Breast epithelium (tissue), 4 donors: ENCODE results near the gene OR11G2. TPM values are rescaled to one million over a fixed set of nuclear protein-coding genes. Genes with fewer than 3 reads are reported as not detected.
"Not testable (repeated sequence)": the region's sequence is repeated elsewhere in the genome, so short reads cannot be mapped to it uniquely, and the experiment has no call there.

Experiments used
- DNase-seq, 2 donors: peaks; one replicate each; pipeline ENCODE4 v3.0.0-alpha.2; 2019; ENCODE audit warnings: low spot score in 2 of 2
- H3K27ac ChIP-seq, 2 donors: fragments of 200-600 bp; sonication (generic) in 1 of 2; one replicate each; pipeline ENCODE4 v1.5.1; 2016 to 2019; ENCODE audit warnings: mild to moderate bottlenecking in 1 of 2
- H3K27me3 ChIP-seq, 2 donors: fragments of 200-600 bp; sonication (generic) in 1 of 2; one replicate each; pipeline versions ENCODE4 v1.5.1 to v1.6.0; 2017 to 2019; ENCODE audit warnings: control low read depth in 1 of 2, mild to moderate bottlenecking in 1 of 2
- H3K36me3 ChIP-seq: fragments of 200-600 bp; one replicate; pipeline ENCODE4 v1.5.1; 2019
- H3K4me1 ChIP-seq, 2 donors: fragments of 200-600 bp; sonication (generic); one replicate each; pipeline ENCODE4 v1.5.1; 2016 to 2019; ENCODE audit warnings: control low read depth in 1 of 2
- H3K4me3 ChIP-seq, 3 donors: fragments of 200-600 bp; sonication (generic); 1 replicate in 2 of 3; 2 replicates in 1 of 3; pipeline ENCODE4 v1.5.1; 2016 to 2019; ENCODE audit warnings: mild to moderate bottlenecking in 3 of 3, moderate library complexity in 2 of 3
- H3K9me3 ChIP-seq, 2 donors: fragments of 200-600 bp; sonication (generic) in 1 of 2; one replicate each; pipeline ENCODE4 v1.5.1; 2016 to 2019; ENCODE audit warnings: control low read depth in 1 of 2
- CTCF ChIP-seq, 3 donors: fragments of 450-650 bp; IDR thresholded peaks; one replicate each; pipeline ENCODE4 v1.5.1; 2016 to 2017; ENCODE audit warnings: antibody characterized with exemption in 3 of 3, mild to moderate bottlenecking in 3 of 3, moderate library complexity in 3 of 3
- POLR2A ChIP-seq: fragments of 450-650 bp; IDR thresholded peaks from one replicate; pipeline ENCODE4 v1.6.1; 2016; ENCODE audit warnings: antibody characterized with exemption, mild to moderate bottlenecking, moderate library complexity
- POLR2AphosphoS5 ChIP-seq, 3 donors: sonication (generic); formaldehyde crosslinking; IDR thresholded peaks; one replicate each; pipeline ENCODE4 v1.6.1; 2017; ENCODE audit warnings: antibody characterized with exemption in 3 of 3
- intact Hi-C: fragments of 100-400 bp; cut with DNase I; formaldehyde crosslinking; loops from one replicate; pipeline ENCODE4 v1.15.1; 2023; ENCODE audit warnings: low total_unique reads
- total RNA-seq, 3 donors: library from RNA; depleted of rRNA; stranded (reverse); fragments of >200 nt; gene quantifications; one replicate each; pipeline ENCODE4 v1.1.0, GENCODE V29; 2016

Gene OR11G2
- total RNA-seq, 3 donors from 2014 or later = not detected

- Histone ChIP-seq H3K4me3 (no peak within 1 kb of the TSS), H3K4me1 (no peaks in the 10 kb centered on the region), H3K27ac (no peak within 1 kb of the TSS), H3K27me3 (no peaks in the 10 kb centered on the region), H3K36me3 (no peaks in the 10 kb centered on the region), H3K9me3 (peaks cover 9 to 12% of the 10 kb centered on the region in 2 donors)
- intact Hi-C loops = no loop called here
- TF ChIP-seq POLR2A (no peak), CTCF (IDR thresholded peaks at IDR 0.05) (no peak), POLR2AphosphoS5 (IDR thresholded peaks at IDR 0.05) (no peak)
- no peak for DNase-seq
These were observed 38.0 kb downstream of the OR11G2 start, which contains the start of gene OR11H7 for GRCh38 chr14:20228681-20229080. Gene OR11H7, plus strand, starts transcription at chr14:20228981.

- H3K36me3 ChIP-seq, H3K4me1 ChIP-seq, H3K9me3 ChIP-seq, H3K27ac ChIP-seq, DNase-seq, H3K27me3 ChIP-seq, H3K4me3 ChIP-seq, intact Hi-C loops: not testable (repeated sequence)
These were observed 44.7 kb downstream of the OR11G2 start for GRCh38 chr14:20235415-20235814.

GRCh38 chr14:20247646-20248246 lies 57.0 kb downstream of the OR11G2 start:
- Histone ChIP-seq H3K36me3 (no peaks in the 10 kb centered on the region), H3K27ac (no peak overlapping the region), H3K9me3 (peaks cover 5 to 12% of the 10 kb centered on the region in 2 donors), H3K4me1 (no peaks in the 10 kb centered on the region), H3K4me3 (no peak overlapping the region), H3K27me3 (no peaks in the 10 kb centered on the region)
- intact Hi-C loops = no loop called here
- no peak for DNase-seq
- no peak for TF ChIP-seq POLR2AphosphoS5 (IDR thresholded peaks at IDR 0.05)
- TF ChIP-seq CTCF (IDR thresholded peaks at IDR 0.05) = no peak
- no peak for TF ChIP-seq POLR2A

Other genes starting within 250 kb of the OR11G2 start
- gene OR4K15, start 215.3 kb upstream of the OR11G2 start, total RNA-seq = not detected
- gene OR4Q2, start 188.7 kb upstream of the OR11G2 start, total RNA-seq = not detected
- gene OR4K14, start 171.6 kb upstream of the OR11G2 start, total RNA-seq = not detected
- not detected for gene OR4K13, start 154.9 kb upstream of the OR11G2 start, total RNA-seq
- not detected for gene OR4L1, start 130.9 kb upstream of the OR11G2 start, total RNA-seq
- not detected for gene OR4K17, start 80.2 kb upstream of the OR11G2 start, total RNA-seq
- gene OR4N5, start 52.1 kb upstream of the OR11G2 start, total RNA-seq = not detected
- not detected for gene OR11H6, start 32.8 kb downstream of the OR11G2 start, total RNA-seq
- gene OR11H7, start 38.1 kb downstream of the OR11G2 start, total RNA-seq = not detected
- gene OR11H4, start 48.4 kb downstream of the OR11G2 start, total RNA-seq = not detected
- gene TTC5, start 115.1 kb downstream of the OR11G2 start, total RNA-seq = 10 to 100 TPM; 10.1 to 21.0 (median 16.2) TPM
- 10 to 100 TPM; 65.8 to 78.3 (median 65.9) TPM for gene CCNB1IP1, start 142.4 kb downstream of the OR11G2 start, total RNA-seq
- 10 to 100 TPM; 14.7 to 20.0 (median 17.9) TPM for gene PARP2, start 152.7 kb downstream of the OR11G2 start, total RNA-seq
- 10 to 100 TPM; 21.3 to 34.5 (median 27.2) TPM for gene TEP1, start 222.6 kb downstream of the OR11G2 start, total RNA-seq
- under 1 TPM; 0.29 to 0.64 (median 0.33) TPM for gene KLHL33, start 245.3 kb downstream of the OR11G2 start, total RNA-seq